Measurements from ENCODE around the gene SLC66A1. TPM values are rescaled to one million over a fixed set of nuclear protein-coding genes. Genes with fewer than 3 reads are reported as not detected.

SLC66A1 gene
- total RNA-seq, result 28.9 and 53.4 TPM in 2 replicates

GRCh38 chr1:19311931-19312781 lies at the start of gene SLC66A1, which contains the start of gene AKR7A2:
SLC66A1 (plus strand) TSS chr1:19312326; CDS start chr1:19317678, 5,352 bp downstream.
AKR7A2 (minus strand) TSS chr1:19312144; CDS start chr1:19312124, 20 bp downstream.

GRCh38 chr1:19288324-19289241 lies 23.5 kb upstream of the SLC66A1 start, which contains the start of gene AKR7A3:
AKR7A3 (minus strand) TSS chr1:19288770; CDS start chr1:19288709, 61 bp downstream.

Small RNAs within 50 kb of the gene (small RNA-seq; reads per million reads assigned to genes)
- 0.10 reads per million for gene RNU6-1099P (ENCODE audit: low replicate concordance)

Other genes with a start within 250 kb of the SLC66A1 start
- gene UBR4, start 102.1 kb upstream of the SLC66A1 start, total RNA-seq, result 212 and 221 TPM in 2 replicates
- gene EMC1, start 60.8 kb upstream of the SLC66A1 start, total RNA-seq, result 73.3 and 99.2 TPM in 2 replicates
- 17.9 and 46.4 TPM in 2 replicates for gene MRTO4, start 60.5 kb upstream of the SLC66A1 start, total RNA-seq
- gene AKR7A3, start 23.6 kb upstream of the SLC66A1 start, total RNA-seq, result 0.29 and 0.66 TPM in 2 replicates
- gene AKR7A2, start 182 bp upstream of the SLC66A1 start, total RNA-seq, result 46.6 and 69.4 TPM in 2 replicates
- 201 and 250 TPM in 2 replicates for gene CAPZB, start 173.2 kb downstream of the SLC66A1 start, total RNA-seq

Data from placental pericyte (primary cell).